DMS79 (cell line): ENCODE measurements around the gene PIEZO2.

Experiments used
- DNase-seq: peaks from one replicate; lab custom pipeline; 2025; lab: John Stamatoyannopoulos, UW

Gene PIEZO2

GRCh38 chr18:10787293-10787901 lies 362.0 kb downstream of the PIEZO2 start:
- no peak for DNase-seq

GRCh38 chr18:10785798-10786197 lies 363.6 kb downstream of the PIEZO2 start:
- no peak for DNase-seq

- DNase-seq = no peak
Observed at GRCh38 chr18:10784596-10785202, 364.7 kb downstream of the PIEZO2 start.

- DNase-seq = no peak
Observed at GRCh38 chr18:10783941-10784340, 365.4 kb downstream of the PIEZO2 start.

GRCh38 chr18:10776493-10776892 lies 372.9 kb downstream of the PIEZO2 start:
- no peak for DNase-seq

GRCh38 chr18:10775026-10775425 lies 374.3 kb downstream of the PIEZO2 start:
- DNase-seq = no peak

- DNase-seq = no peak
Observed at GRCh38 chr18:10771053-10771709, 378.2 kb downstream of the PIEZO2 start.

GRCh38 chr18:10770264-10770663 lies 379.1 kb downstream of the PIEZO2 start:
- DNase-seq = no peak

GRCh38 chr18:10768221-10768620 lies 381.1 kb downstream of the PIEZO2 start:
- DNase-seq = no peak

GRCh38 chr18:10767658-10768057 lies 381.7 kb downstream of the PIEZO2 start:
- DNase-seq = no peak

- DNase-seq = no peak
Observed at GRCh38 chr18:10760986-10761385, 388.4 kb downstream of the PIEZO2 start.

GRCh38 chr18:10759241-10759640 lies 390.1 kb downstream of the PIEZO2 start:
- DNase-seq = no peak

- DNase-seq = no peak
Observed at GRCh38 chr18:10757946-10758345, 391.4 kb downstream of the PIEZO2 start.

- DNase-seq = no peak
Observed at GRCh38 chr18:10757349-10757748, 392.0 kb downstream of the PIEZO2 start.

GRCh38 chr18:10755855-10756254 lies 393.5 kb downstream of the PIEZO2 start:
- no peak for DNase-seq

- no peak for DNase-seq
Observed at GRCh38 chr18:10754128-10754527, 395.2 kb downstream of the PIEZO2 start.

GRCh38 chr18:10752382-10752781 lies 397.0 kb downstream of the PIEZO2 start:
- peak; percentile 51 for DNase-seq

- no peak for DNase-seq
Observed at GRCh38 chr18:10751653-10752052, 397.7 kb downstream of the PIEZO2 start.

GRCh38 chr18:10750191-10751035 lies 399.0 kb downstream of the PIEZO2 start:
- DNase-seq = no peak

GRCh38 chr18:10748641-10749040 lies 400.7 kb downstream of the PIEZO2 start:
- no peak for DNase-seq

GRCh38 chr18:10745971-10746370 lies 403.4 kb downstream of the PIEZO2 start:
- no peak for DNase-seq

- DNase-seq = no peak
Observed at GRCh38 chr18:10745219-10745618, 404.1 kb downstream of the PIEZO2 start.

- DNase-seq = no peak
Observed at GRCh38 chr18:10743766-10744165, 405.6 kb downstream of the PIEZO2 start.
